GM19467 (cell line): ENCODE measurements around the gene FAM89B.

ENCODE experiments used
- ATAC-seq: cut with Tn5 transposase; IDR thresholded peaks from one replicate; pipeline ENCODE4 v1.9.1; 2021; ENCODE audit warnings: mild to moderate bottlenecking, moderate library complexity; ENCODE audit not compliant: unreplicated experiment

FAM89B gene

DNA sequence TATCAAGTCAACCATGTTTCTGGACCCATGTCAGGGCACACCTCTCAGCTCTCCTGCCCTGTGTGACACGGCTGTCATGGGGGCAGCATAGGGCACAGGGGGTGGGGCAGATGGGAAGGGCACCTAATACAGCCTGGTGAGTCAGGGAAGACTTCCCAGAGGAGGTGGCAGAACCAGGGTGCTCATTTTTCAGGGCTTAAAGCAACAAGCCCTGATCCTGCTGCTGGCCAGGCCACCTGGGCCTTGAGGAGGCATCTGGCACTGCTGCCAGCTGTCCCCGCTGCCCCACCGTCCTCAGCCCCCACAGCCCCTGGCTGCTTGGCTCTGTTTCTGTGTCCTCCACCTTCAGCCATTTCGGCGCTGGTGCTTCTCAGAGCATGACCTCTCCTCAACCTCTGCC, 37.3 kb downstream of the FAM89B start:
- ATAC-seq: no peak

DNA sequence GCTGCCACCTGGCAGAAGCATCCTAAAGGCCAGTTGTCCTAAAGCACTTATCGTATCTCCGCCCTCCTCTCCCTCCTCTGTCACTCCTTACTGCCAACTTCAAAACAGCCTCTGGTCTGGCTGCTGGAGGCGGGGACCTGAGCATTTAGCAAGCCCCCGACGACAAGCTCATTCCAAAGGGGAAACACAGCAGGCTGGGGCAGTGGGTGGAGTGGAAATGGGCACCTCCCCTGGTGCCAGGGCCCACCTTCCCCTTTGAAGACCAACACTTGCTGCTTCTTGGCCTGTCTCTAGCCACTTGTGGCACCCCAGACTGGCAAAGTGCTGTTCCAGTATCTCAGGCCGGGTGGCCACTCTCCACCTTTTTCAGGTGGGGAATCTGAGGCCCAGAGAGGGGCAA, 38.1 kb downstream of the FAM89B start:
- no peak for ATAC-seq

DNA sequence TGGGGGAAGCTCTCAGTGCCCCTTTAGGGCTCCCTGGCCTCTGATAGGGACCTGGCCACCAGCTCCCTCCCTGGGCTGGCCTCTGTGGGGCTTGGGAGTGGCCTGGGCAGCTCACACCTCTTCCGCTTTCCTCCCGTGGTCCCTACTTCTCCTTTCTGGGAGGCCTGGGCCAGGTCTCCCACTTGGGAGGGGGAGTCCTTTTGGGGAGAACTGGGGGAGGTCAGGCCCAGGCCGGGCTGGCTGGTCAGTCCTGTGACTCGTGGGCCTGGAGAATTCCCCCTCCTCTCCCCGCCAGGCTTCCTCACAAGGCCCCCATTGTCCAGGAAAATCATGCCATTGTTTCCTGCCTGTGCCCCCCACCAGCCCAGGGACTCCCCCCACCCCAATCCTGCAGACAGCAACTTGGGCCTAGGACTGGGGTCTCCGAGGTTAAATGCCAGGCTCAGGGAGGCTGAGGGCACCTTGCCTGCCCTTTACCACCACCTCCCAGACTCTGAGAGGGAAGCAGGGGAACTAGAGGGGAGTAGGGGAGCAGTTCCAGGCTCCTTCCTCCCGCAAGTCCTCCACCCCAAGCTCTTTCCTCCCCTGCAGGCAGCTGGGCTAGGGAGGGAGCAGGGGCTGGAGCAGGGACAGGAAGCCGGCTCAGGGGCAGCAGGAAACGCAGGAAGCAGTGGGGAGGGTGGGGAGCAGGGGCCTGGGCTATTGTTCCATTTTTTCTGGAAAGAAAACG, 38.9 kb downstream of the FAM89B start:
- no peak for ATAC-seq

DNA sequence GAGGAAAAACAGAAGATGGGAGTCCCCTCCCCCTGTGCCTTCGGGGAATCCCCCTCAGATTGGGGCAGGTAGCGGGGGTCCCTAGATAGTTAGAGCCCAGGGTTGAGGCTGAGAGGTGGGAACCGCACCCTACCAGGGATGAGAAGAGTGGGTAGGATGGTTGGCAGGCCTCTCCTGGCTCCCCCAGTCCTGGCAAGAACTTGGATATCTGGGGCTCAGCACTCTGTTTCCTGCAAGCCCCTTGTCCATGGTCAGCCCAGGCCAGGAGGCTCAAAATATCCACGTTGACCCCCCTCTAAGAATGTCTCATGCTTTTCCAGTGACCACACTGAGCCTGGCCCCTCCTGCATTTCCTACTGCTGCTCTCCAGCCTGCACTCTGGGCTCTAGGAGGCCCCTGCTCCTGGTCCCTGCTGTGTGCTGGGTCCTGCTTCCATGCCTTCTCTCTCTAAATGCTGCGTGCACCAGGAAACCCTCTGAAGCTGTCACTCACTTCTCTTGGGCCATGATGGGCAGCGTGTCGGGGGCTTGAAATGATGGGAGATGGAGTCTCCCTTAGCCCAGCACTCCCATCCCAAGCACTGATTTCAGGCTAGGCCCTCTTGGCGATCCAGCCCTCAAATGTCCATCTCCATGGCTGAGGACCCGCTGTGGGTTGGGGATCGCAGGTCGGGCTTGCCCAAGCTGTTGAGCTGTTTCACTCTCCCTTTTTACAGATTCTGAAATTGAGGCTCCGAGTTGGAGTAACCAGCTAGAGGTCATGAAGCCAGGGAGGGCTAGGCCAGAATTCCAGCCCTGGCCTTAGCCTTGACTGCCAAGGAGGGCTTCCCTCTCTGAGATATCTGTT, 39.6 kb downstream of the FAM89B start:
- no peak for ATAC-seq

DNA sequence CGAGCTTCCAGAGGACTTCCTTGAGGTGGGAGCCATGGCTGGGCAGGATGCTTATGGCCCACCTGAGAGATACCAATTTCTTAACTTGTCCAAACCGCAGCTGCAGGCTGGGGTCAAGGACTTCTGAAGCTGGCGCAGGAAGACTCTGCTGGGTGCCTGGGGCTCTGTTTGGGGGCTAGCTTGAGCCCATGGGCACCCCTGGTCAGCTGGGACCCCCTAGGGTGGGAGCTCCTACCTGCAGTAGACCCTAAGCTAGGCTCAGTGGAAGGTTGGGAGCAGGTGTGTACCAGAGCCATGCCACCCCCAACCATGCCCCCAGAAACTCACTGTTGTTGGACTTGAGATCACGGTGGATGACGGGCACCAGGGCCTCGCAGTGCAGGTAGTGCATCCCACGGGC, 40.4 kb downstream of the FAM89B start:
- no peak for ATAC-seq

DNA sequence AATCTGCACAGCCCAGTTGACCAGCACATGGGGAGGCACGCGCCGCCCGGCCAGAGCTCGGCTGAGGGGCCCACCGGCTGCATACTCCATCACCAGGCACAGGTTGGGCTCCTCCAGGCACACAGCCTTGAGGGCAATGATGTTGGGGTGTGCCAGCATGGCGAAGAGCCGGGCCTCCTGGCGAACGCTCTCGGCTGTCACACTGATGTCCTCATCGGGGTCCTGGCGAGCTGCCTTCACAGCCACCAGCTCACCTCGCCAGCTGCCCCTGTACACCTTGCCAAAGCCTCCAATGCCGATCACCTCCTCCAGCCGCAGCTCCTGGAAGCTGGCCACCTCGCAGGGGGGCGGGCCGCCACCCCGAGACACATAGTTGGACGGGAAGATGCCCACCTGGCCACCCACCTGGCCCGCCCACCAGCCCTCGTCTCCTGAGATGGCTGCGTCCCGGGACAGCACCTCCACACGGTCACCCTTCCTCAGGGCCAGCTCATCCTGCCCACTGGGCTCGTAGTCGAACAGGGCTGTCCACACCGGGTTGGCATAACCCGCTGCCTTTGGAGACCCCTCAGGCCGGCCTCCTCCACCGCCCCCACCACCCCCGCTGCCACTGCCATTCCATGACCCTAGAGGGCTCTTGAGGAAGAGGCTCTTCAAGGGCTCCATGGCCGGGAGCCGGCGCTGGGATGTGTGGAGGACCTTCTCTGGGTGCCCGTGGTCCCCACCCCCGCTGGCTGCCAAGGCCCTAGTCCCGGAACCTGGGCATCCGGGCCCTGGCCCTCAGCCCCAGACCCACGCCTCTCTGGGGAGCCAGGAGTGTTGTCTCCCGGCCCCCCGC, 41.0 kb downstream of the FAM89B start:
- no peak for ATAC-seq

DNA sequence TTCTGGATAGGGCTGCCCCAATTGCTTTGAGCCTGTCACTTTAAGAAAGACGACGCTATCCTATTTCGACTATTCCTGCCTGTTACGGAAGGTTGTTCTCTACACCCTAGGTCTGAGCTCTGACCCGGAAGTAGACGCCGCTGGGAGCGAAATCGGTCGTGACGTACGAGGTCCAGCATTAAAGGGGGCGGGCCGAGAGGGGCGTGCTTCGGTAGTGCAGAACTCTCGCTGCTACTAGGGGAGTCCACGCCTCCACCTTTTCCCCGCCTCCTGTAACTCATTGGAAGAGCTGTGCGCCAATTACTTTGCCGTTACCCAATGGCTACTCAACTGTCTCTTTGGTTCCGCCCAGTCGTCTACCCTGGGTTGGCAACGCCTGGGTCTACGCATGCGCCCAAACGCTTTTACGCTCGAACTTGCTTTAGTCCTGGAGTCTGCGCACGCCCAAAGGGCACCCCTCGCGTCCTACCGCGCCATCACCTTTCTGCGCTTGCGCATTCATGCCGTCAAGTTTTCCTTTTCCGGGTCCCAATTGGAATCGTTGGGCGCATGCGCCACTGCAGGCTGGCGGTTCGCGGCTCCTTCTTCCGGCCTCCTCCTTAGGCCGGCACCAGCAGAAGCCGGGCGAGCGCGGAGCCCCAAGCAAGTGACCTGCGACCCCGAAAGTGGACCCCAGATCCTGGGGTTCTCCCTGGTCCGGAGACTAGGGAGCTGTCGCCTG, 43.1 kb downstream of the FAM89B start, which contains the start of gene PCNX3:
PCNX3 (plus strand) TSS at position 548 of the 721 bp plus-strand sequence. CDS start 536 bp downstream, outside the sequence.
- ATAC-seq: peak; percentile 67

DNA sequence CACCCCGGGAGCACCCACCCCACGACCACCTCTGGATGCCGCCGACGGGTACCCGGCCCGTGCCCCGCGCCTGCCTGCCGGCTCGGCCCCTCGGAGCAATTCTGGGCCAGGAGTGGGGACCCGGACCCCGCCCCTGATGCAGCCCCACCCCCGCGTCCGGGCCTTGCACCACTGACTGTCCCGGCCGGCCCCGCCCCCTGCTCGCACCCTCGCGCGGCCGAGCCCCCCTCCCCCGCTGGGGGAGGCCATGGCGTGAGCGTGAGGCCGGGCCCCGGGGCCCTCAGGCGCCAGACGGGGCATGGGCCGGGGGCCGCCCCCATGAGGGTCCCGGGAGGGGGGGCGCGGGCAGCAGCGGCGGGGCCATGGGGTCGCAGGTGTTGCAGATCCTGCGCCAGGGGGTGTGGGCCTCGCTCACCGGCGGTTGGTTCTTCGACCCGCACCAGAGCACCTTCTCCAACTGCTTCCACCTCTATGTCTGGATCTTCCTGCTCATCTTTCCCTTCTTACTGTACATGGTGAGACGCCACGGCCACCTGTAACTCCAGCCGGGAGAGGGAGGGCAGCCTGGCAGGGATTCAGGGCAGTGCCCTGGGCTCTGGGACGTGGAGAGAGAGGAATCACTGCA, 43.7 kb downstream of the FAM89B start:
- ATAC-seq: peak; percentile 0

DNA sequence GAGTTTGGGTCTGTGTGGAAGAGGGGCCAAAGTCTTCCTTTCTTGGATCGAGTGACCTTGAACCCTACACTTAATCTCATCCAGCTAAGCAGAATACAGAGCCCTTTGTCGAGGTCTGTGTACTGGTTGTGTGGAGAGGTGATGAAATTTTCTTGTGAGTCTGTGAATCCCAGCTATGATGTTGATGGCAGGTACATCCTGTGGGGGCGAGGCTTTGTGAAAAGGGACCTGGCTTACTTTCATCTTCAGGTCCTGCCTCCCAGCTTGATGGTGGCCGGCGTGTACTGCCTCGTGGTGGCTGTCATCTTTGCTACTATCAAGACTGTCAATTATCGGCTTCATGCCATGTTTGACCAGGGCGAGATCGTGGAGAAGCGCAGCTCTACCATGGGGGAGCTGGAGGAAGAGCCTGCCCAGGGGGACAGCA, 44.2 kb downstream of the FAM89B start:
- ATAC-seq: no peak

DNA sequence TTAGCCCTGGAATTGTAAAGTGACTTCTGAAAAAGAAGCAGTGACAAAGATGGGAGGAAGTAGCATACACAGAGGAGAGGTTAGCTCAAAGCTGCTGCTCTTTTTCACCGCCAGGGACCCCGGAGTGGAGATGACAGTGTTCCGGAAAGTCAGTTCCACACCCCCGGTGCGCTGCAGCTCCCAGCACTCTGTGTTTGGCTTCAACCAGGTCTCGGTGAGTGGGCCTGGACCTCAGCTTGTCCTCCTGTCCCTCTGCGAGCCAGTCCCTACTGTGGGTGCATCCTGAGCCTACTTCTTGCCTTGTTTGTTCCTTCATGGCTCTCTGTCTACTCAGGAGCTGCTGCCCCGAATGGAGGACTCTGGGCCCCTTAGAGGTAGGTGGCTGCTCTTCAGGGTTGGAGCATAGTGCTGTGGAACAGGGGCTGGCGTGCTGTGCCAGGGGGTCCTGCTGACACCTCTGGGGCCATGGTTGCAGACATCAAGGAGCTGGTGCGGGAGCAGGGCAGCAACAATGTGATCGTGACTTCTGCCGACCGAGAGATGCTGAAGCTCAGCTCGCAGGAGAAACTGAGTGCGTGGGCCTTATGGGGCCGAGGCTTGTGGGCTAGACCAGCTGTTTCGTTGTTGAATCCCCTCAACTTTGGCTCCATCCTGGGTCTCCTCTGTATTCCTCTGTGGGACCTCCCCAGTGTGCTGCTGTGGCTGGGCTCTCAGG, 45.0 kb downstream of the FAM89B start:
- no peak for ATAC-seq

DNA sequence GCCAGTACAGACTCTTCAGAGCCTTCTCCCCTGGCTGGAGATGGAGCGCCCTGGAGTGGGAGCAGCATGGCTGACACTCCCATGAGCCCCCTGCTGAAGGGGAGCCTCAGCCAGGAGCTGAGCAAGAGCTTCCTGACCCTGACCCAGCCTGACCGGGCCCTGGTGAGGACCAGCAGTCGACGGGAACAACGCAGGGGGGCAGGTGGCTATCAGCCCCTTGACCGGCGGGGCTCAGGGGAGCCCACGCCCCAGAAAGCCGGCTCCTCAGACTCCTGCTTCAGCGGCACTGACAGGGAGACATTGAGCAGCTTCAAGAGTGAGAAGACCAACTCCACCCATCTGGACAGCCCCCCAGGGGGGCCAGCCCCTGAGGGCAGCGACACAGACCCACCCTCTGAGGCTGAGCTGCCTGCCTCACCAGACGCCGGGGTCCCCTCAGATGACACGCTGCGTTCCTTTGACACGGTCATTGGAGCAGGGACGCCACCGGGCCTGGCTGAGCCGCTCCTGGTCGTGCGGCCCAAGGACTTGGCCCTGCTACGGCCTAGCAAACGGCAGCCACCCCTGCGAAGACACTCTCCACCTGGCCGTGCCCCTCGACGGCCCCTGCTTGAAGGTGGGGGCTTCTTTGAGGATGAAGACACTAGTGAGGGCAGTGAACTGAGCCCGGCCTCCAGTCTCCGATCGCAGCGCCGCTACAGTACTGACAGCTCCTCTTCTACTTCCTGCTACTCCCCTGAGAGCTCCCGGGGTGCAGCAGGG, 45.8 kb downstream of the FAM89B start:
- no peak for ATAC-seq

DNA sequence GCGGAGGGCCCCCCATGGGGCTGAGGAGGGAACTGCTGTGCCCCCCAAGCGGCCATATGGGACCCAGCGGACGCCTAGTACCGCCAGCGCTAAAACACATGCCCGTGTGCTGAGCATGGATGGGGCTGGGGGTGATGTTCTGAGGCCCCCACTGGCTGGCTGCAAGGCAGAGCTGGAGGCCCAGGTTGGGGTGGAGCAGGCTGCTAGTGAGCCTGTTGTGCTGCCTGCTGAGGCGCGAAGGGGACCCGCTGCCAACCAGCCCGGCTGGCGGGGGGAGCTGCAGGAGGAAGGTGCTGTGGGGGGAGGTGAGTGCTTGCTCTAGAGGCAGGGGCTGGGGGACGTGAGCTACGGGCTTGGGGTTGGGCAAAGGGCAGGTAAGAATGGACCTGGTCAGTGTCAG, 46.4 kb downstream of the FAM89B start:
- ATAC-seq: no peak

DNA sequence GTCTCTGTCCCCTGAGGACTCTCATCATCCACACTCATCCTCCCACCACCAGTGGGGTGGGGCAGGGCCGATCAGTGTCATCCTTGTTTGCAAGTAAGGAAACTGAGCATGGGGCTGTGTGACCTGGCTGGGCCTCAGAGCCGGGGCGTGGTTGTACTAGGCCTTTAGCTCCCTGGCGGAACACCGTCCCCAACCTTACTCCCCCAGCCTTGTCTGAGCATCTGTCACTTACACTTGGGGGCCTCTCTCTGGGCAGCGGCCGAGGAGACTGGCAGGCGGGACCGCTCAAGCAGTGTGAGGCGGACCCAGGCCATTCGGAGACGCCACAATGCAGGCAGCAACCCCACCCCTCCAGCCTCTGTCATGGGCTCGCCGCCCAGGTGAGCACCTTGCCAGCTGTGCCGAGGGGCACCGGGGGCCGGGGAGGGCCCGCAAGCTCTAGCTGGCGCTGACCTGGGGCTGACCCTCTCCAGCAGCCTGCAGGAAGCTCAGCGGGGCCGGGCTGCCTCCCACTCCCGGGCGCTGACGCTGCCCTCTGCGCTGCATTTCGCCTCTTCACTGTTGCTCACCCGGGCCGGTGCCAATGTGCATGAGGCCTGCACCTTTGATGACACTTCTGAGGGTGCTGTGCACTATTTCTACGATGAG, 47.1 kb downstream of the FAM89B start:
- no peak for ATAC-seq

DNA sequence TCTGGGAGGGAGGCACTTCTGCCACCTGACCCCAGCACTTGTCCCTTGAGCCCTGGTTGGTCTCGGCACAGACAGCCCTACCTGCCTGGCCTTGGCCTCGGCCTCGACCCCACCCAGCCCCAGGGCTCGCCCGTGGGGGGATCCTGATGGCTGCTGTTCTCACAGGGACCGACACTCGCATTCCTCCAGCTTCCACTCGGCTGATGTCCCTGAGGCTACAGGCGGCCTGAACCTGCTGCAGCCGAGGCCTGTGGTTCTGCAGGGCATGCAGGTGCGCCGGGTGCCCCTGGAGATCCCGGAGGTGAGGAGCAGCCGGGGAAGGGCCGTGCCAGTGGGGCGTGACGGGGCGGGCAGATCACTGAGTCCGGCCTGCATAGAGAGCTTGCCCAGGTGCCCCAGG, 48.3 kb downstream of the FAM89B start:
- no peak for ATAC-seq

DNA sequence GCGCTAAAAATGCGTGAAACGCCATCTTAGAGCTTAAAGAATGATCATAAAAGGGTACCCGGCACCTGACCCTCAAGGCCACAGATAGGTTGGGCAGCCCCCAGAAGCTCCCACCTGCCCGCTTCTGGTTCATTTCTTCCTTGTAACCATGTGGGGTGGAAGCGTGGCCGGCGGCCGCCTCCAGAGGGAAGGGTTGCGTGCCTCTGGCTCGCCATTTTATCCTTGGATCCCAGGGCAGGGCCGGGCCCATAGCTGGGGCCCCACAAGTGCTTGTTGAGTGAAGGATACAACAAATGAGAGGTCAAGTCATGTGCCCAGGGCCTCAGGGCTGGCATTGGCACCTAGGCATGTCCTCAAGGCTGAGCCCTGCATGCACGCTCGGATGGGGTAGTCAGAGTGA, 49.1 kb downstream of the FAM89B start:
- ATAC-seq: no peak

DNA sequence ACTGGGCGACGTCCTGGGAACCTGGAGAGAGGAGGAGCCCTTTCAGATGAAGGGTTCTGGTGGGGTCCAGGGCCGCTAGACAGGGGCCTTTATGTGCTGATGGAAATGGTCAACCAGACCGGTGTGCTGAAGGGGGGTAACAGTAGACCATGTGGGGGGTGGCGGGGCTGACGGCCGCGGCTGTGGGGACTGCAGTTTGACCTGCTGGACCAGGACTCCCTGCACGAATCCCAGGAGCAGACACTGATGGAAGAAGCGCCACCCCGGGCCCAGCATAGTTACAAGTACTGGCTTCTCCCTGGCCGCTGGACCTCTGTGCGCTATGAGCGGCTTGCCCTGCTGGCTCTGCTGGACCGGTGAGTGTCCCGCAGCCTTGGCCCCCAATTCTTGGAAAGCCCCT, 49.7 kb downstream of the FAM89B start:
- ATAC-seq: no peak

DNA sequence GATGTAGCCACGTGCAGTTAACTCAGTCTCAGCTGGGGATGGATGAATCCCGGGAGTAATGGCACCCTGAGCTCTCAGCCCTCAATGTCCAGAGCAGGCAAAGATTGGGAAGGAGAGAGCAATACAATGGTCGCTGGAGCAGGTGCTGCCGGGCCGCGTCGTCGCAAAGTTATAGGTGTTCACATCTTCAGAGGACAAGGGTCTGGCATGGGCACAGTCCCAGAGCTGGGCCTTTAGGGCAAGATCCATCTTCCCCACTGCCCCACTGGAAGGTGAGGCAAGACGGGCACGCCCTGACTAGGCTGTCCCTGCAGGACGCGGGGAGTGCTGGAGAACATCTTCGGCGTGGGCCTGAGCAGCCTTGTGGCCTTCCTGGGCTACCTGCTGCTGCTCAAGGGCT, 50.8 kb downstream of the FAM89B start:
- no peak for ATAC-seq
